ENCODE data around the gene LRCH1.

Gene LRCH1

GRCh38 chr13:46641274-46642081 lies 88.5 kb downstream of the LRCH1 start:
- DNase-seq: no peak

GRCh38 chr13:46642254-46642653 lies 89.3 kb downstream of the LRCH1 start:
- no peak for DNase-seq

- DNase-seq: no peak
Measured at GRCh38 chr13:46643165-46643777, 90.3 kb downstream of the LRCH1 start.

GRCh38 chr13:46644816-46645215 lies 91.8 kb downstream of the LRCH1 start:
- DNase-seq: no peak

- DNase-seq: no peak
Measured at GRCh38 chr13:46647512-46648065, 94.6 kb downstream of the LRCH1 start.

GRCh38 chr13:46648166-46648607 lies 95.2 kb downstream of the LRCH1 start:
- no peak for DNase-seq

- no peak for DNase-seq
Measured at GRCh38 chr13:46649816-46650215, 96.8 kb downstream of the LRCH1 start.

GRCh38 chr13:46654951-46655350 lies 102.0 kb downstream of the LRCH1 start:
- no peak for DNase-seq

- DNase-seq: peak; percentile 16
Measured at GRCh38 chr13:46655377-46656180, 102.6 kb downstream of the LRCH1 start.

GRCh38 chr13:46656786-46657185 lies 103.8 kb downstream of the LRCH1 start:
- no peak for DNase-seq

- no peak for DNase-seq
Measured at GRCh38 chr13:46659413-46660065, 106.6 kb downstream of the LRCH1 start.

GRCh38 chr13:46660416-46660815 lies 107.4 kb downstream of the LRCH1 start:
- no peak for DNase-seq

GRCh38 chr13:46660857-46661256 lies 107.9 kb downstream of the LRCH1 start:
- no peak for DNase-seq

GRCh38 chr13:46662690-46663089 lies 109.7 kb downstream of the LRCH1 start:
- DNase-seq: no peak

- no peak for DNase-seq
Measured at GRCh38 chr13:46663206-46664037, 110.5 kb downstream of the LRCH1 start.

GRCh38 chr13:46664195-46664594 lies 111.2 kb downstream of the LRCH1 start:
- DNase-seq: no peak

- no peak for DNase-seq
Measured at GRCh38 chr13:46665248-46665632, 112.3 kb downstream of the LRCH1 start.

- DNase-seq: no peak
Measured at GRCh38 chr13:46665633-46666482, 112.9 kb downstream of the LRCH1 start.

GRCh38 chr13:46666727-46667456 lies 113.9 kb downstream of the LRCH1 start:
- peak; percentile 49 for DNase-seq

- no peak for DNase-seq
Measured at GRCh38 chr13:46667687-46668281, 114.8 kb downstream of the LRCH1 start.

Data from NCI-H446 treated with DMSO at 0.1 percent for 48 hours (cell line).